Esophagus squamous epithelium (tissue), 4 donors: ENCODE data around the gene ZBTB25.

Experiments
- CTCF ChIP-seq, 6 experiments: fragments of 450-650 bp in 4 of 6; fragments of 200-600 bp in 2 of 6; sonication (generic) in 2 of 6; IDR thresholded peaks; one replicate each; pipeline ENCODE4 v1.5.1; 2016 to 2019; ENCODE audit warnings: antibody characterized with exemption in 6 of 6, mild to moderate bottlenecking in 4 of 6, moderate library complexity in 4 of 6
- POLR2A ChIP-seq, 4 donors: fragments of 450-650 bp; IDR thresholded peaks; one replicate each; pipeline ENCODE4 v1.6.1; 2017; ENCODE audit warnings: antibody characterized with exemption in 4 of 4, mild to moderate bottlenecking in 4 of 4, moderate library complexity in 3 of 4

- no peak for TF ChIP-seq CTCF (IDR thresholded peaks at IDR 0.05)
- TF ChIP-seq POLR2A (IDR thresholded peaks at IDR 0.05) = no peak
These were observed 35.2 kb downstream of the ZBTB25 start for GRCh38 chr14:64468451-64468850.
